GM19372 (cell line): Measurements from ENCODE around the gene GLS.
A peak's percentile ranks its signal among the peaks of the same experiment; 100 is the strongest.
"Not testable (repeated sequence)": the region's sequence is repeated elsewhere in the genome, so short reads cannot be mapped to it uniquely, and the experiment has no call there.

Experiments used
- ATAC-seq: cut with Tn5 transposase; IDR thresholded peaks from one replicate; pipeline ENCODE4 v1.9.1; 2021; ENCODE audit warnings: mild to moderate bottlenecking, low read depth, moderate library complexity; ENCODE audit not compliant: unreplicated experiment

GLS gene

DNA sequence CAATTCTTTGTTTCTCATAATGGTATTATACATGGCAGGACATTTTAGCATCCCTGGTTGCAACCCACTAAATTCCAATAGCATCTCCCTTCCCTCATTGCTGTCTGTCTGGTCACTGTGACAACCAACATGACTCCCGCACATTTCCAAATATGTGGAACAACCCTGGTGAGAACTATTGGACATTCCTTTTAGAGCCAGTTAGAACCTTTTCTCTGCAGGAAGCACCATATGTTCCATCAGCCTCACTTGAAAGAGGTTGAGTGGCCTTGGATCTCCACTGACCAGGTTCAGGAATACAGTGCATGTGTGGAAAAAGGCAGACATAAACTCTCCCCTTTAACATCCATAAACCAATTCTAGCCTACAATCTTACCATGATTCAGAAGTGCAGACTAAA, 25.9 kb upstream of the GLS start:
- ATAC-seq = no peak

GRCh38 chr2:190855245-190855644, 25.4 kb upstream of the GLS start:
- no peak for ATAC-seq

DNA sequence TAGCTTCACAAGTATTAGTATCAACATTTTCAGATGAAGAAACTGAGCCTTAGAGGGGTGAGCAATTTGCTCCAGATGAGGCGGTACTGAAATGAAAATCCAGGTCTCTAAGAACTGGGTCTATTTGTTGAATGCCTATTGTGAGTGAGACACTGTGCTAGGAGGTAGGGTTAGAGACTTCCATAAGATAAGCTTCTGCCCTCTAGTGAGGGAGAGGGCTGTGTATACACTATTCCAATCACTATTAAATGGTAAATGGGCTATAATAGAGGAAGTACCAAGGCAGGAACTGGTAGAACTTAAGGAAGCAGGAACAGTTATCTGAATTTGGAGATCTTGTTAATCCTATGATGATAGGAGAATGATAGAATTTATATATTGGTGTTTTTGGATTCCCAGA, 23.6 kb upstream of the GLS start:
- no peak for ATAC-seq

DNA sequence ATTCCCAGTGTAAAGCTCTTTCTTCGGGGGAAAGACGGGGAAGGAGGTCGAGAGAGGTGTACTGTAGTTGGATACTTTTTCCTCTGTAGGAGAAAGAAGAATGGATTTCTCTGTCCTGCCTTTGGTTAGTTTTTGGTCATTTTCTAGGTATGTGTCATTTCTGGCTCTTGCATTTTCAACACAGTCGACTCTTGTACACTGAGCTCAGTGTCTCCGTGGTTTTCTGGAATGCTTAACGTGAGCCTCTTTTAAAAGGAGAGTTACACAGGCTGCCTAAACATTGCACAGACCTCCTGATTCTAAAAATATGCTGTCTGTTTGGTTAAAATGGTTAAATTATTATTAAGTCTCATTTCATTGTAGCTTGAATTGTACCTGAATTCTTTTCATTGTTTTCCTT, 21.8 kb upstream of the GLS start:
- ATAC-seq = no peak

GRCh38 chr2:190859347-190860297, 21.0 kb upstream of the GLS start:
- ATAC-seq = no peak

GRCh38 chr2:190860985-190861680, 19.5 kb upstream of the GLS start:
- no peak for ATAC-seq

DNA sequence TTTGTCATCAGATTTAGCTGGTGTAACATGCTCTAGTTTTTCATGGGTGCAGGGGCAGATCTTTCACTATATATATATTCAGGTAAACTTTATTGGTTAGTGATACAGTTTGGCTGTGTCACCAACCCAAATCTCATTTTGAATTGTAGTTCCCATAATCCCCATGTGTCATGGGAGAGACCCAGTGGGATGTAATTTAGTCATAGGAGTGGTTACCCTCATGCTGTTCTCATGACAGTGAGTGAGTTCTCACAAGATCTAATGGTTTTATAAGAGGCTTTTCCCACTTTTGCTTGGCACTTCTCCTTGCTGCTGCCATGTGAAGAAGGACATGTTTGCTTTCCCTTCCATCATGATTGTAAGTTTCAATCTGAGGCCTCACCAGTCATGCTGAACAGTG, 18.5 kb upstream of the GLS start:
- not testable (repeated sequence) for ATAC-seq

DNA sequence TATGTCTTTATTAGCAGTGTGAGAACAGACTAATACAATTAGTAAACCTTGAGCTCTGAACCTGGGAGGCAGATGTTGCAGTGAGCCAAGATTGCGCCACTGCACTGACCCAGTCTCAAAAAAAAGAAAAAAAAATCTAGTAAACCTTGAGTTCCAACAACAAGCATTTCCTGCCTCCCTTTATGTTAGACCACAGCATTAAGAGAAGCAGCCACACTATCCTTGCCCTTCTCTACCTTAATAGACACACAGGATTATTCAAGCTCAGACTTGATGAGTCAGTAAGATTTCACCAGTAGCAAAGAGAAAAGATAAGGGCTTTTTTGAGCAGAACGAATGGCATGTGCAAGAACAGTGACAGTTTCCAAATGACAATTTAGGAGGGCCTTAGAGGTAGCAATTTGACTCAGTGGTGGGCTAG, 18.0 kb upstream of the GLS start:
- no peak for ATAC-seq

DNA sequence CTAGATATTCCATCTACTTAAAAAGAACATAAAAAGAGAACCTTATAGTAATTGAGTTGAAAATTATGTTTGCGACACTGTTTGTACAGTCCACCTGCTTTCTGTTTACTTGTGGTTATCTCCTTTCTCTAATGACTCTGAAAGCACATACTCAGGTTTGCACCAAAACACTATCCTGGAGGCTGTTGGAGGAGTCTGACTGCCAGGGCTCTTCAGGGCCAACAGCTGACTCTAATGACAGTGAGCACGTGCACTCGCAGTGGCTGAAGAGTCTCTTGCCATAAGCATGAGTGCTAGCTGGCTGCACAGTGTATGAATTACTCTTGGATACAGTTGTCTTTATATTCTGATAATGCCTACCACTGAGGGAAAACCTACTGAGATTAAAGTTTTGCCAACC, 16.7 kb upstream of the GLS start:
- no peak for ATAC-seq

DNA sequence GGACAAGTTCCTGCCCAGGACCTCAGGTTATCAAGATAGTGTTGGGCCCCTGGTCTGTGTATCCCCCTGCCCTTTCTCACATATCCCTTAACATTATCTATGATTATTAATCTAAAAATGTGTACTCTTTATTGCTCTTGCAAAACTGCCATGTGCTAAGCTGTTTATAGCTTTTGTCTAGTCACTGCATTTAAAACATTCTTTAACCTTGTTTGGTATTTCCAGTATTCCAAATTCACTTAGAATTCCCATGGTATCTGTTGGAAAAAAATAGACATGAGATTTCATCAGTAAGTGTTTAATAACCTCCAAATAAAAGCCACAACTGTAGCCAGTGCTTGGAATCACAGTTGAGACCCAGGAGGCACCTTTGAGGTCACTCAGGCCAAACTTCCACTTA, 16.2 kb upstream of the GLS start:
- no peak for ATAC-seq

- no peak for ATAC-seq
Observed at GRCh38 chr2:190867212-190867611, 13.4 kb upstream of the GLS start.

DNA sequence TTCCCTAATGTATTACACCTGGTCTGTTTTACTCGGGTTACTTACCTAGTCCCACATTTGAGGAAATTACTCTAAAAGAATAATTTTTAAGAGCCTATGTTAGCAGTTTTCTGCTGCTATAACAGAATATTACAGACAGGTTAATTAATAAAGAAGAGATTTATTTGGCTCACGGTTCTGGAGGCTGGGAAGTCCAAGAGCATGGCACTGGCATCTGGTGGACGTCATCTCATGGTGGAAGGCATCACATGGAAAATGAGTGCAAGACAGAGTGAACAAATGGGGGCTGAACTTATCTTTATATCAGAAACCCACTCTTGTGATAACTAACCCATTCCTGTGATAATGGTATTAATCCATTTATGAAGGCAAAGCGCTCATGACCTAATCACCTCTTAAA, 12.8 kb upstream of the GLS start:
- no peak for ATAC-seq

DNA sequence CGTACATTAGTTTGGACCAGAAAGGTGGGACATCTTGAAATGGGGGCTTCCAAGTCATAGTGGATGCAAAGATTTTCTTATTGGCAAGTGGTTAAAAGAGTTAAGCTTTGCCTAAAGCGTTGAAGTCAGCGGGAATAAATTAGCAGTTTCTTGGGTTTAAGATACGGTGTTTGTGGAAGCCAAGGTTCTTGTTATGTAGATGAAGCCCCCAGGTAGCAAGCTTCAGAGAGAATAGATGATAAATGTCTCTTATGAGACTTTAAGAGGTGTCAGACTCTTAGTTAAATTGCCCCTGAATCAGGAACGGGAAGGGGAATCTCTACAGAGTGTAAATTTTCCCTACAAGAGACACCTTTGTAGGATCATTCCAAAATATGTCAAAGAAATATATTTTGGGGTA, 10.9 kb upstream of the GLS start:
- ATAC-seq = no peak

DNA sequence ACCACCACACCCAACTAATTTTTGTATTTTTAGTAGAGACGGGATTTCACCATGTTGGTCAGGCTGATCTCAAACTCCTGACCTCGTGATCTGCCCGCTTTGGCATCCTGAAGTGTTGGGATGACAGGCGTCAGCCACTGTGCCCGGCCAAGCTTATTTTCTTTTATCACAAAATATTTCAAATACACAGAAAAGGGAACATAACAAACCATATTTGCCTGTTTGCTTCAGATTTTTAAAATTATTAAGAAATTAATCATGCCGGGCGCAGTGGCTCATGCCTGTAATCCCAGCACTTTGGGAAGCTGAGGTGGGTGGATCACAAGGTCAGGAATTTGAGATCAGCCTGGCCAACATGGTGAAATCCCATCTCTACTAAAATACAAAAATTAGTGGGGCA, 7.2 kb upstream of the GLS start:
- ATAC-seq = not testable (repeated sequence)

DNA sequence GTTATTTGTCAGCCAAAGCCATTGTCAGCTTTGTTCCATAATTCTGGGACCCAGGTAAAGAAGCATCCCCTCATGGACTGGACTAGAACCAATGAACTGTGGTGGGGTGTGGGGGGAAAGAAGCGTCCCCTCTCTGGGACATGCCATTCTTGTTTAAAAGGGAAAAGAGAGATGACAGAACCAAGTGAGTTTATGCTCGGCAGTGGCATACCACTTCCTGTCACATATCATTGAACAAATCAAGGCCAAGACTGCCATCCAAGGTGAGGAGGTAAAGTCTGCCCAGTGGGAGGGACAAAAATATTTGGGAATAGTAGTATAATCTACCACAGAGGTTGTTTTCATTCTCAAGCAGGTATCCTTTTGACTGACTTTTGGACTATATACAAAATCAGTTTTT, 4.7 kb upstream of the GLS start:
- no peak for ATAC-seq

DNA sequence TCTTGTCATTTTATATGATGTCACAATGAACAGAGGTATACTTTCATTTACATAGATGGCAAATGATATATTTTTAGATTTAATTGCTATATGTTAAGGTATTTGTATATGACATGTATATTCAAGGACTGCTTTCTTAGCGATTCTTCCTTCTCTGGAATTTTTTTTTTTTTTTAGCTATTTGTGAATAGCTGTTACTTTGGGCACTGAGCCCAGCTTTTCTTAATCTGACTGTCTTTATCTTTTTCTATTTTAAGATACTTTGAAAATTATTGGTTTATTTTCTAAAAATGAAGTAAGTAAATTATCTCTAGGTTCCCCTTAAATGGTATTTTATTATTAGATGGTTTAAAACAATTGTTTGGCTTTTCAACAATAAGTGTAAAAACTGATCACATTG, 4.0 kb upstream of the GLS start:
- no peak for ATAC-seq

- ATAC-seq = no peak
Observed at GRCh38 chr2:190877436-190877835, 3.2 kb upstream of the GLS start.

GRCh38 chr2:190879474-190880377, 895 bp upstream of the GLS start:
- peak; percentile 1 for ATAC-seq

GRCh38 chr2:190881084-190881597, 520 bp downstream of the GLS start:
- peak; percentile 4 for ATAC-seq

GRCh38 chr2:190881598-190882410, 1.2 kb downstream of the GLS start:
- ATAC-seq = peak; percentile 44
